Upper lobe of left lung (tissue), 4 donors: ENCODE data around the gene NEURL3.

Experiments used
- CTCF ChIP-seq, 6 experiments: fragments of 450-650 bp in 4 of 6; fragments of 200-600 bp in 2 of 6; sonication (generic) in 2 of 6; IDR thresholded peaks; one replicate each; pipeline ENCODE4 v1.5.1; 2016 to 2019; ENCODE audit warnings: antibody characterized with exemption in 6 of 6
- EP300 ChIP-seq, 4 donors: sonication (generic); formaldehyde crosslinking; IDR thresholded peaks; one replicate each; pipeline ENCODE4 v1.5.1; 2017; ENCODE audit warnings: antibody characterized with exemption in 4 of 4, control low read depth in 2 of 4
- POLR2A ChIP-seq, 4 donors: fragments of 450-650 bp; IDR thresholded peaks; one replicate each; pipeline ENCODE4 v1.5.1; 2016 to 2017; ENCODE audit warnings: antibody characterized with exemption in 4 of 4, mild to moderate bottlenecking in 2 of 4

- TF ChIP-seq CTCF (IDR thresholded peaks at IDR 0.05) (no peak), POLR2A (IDR thresholded peaks at IDR 0.05) (no peak), EP300 (IDR thresholded peaks at IDR 0.05) (no peak)
These were observed 15.1 kb upstream of the NEURL3 start for GRCh38 chr2:96520231-96520630.
